Heart left ventricle (tissue), 16 donors: Measurements from ENCODE around the gene MED27. TPM values are rescaled to one million over a fixed set of nuclear protein-coding genes. Genes with fewer than 3 reads are reported as not detected.

Experiments used
- ATAC-seq, 4 donors: fragments of 200-7000 bp; cut with Tn5 transposase; one replicate each; pipeline ENCODE4 v1.9.1; 2020 to 2022; ENCODE audit warnings: moderate library complexity in 4 of 4, mild to moderate bottlenecking in 3 of 4, moderate number of reproducible peaks in 1 of 4
- DNase-seq, 5 donors: peaks; one replicate each; pipeline ENCODE4 v3.0.0-alpha.2; 2020
- H3K27ac ChIP-seq, 12 donors: fragments of 200-600 bp; sonication (generic) in 4 of 12; one replicate each; pipeline versions ENCODE4 v1.5.0 to v1.8.0; 2016 to 2022; ENCODE audit warnings: mild to moderate bottlenecking in 2 of 12
- H3K27me3 ChIP-seq, 9 donors: fragments of 200-600 bp; sonication (generic) in 2 of 9; one replicate each; pipeline versions ENCODE4 v1.5.1 to v1.8.0; 2016 to 2022; ENCODE audit warnings: mild to moderate bottlenecking in 3 of 9
- H3K36me3 ChIP-seq, 9 donors: fragments of 200-600 bp; sonication (generic) in 2 of 9; one replicate each; pipeline versions ENCODE4 v1.5.0 to v1.8.0; 2018 to 2022; ENCODE audit warnings: mild to moderate bottlenecking in 2 of 9
- H3K4me1 ChIP-seq, 12 donors: fragments of 200-600 bp; sonication (generic) in 4 of 12; one replicate each; pipeline versions ENCODE4 v1.5.0 to v1.8.0; 2016 to 2022; ENCODE audit warnings: mild to moderate bottlenecking in 3 of 12
- H3K4me3 ChIP-seq, 12 donors: fragments of 200-600 bp; sonication (generic) in 4 of 12; one replicate each; pipeline versions ENCODE4 v1.5.0 to v1.8.0; 2017 to 2022; ENCODE audit warnings: mild to moderate bottlenecking in 9 of 12, moderate library complexity in 4 of 12
- H3K9me3 ChIP-seq, 12 donors: fragments of 200-600 bp; sonication (generic) in 4 of 12; one replicate each; pipeline versions ENCODE4 v1.5.0 to v1.8.0; 2016 to 2022; ENCODE audit warnings: mild to moderate bottlenecking in 1 of 12
- CTCF ChIP-seq, 12 donors: fragments of 200-600 bp; sonication (generic) in 4 of 12; IDR thresholded peaks; one replicate each; pipeline versions ENCODE4 v1.5.0 to v1.8.0; 2018 to 2022; ENCODE audit warnings: antibody characterized with exemption in 12 of 12, mild to moderate bottlenecking in 5 of 12
- POLR2A ChIP-seq, 2 donors: fragments of 450-650 bp; IDR thresholded peaks; one replicate each; pipeline ENCODE4 v1.6.1; 2017; ENCODE audit warnings: antibody characterized with exemption in 2 of 2, mild to moderate bottlenecking in 2 of 2, moderate library complexity in 2 of 2
- WGBS, 4 donors: extraction: QIAGEN DNeasy Blood & Tissue Kit in 2 of 4; methylation state at CpG; one replicate each; pipeline versions ENCODE4 v1.1.5 to v1.1.7; 2013 to 2018; 5-methylcytosine and 5-hydroxymethylcytosine counted together
- intact Hi-C, 10 donors: fragments of 100-400 bp; cut with DNase I; formaldehyde crosslinking; loops; one replicate each; pipeline versions ENCODE4 v1.11.1 to v1.14.2; 2022
- polyA plus RNA-seq, 2 donors: library from polyadenylated mRNA; stranded (reverse); fragments of 200-250 nt; gene quantifications; one replicate each; pipeline ENCODE4 v1.2.3, GENCODE V29; 2013
- total RNA-seq, 9 donors: library from RNA; depleted of rRNA in 2 of 9; stranded (reverse); fragments of >200 nt in 2 of 9; fragmentation: NEBNext Ultra II Directional in 3 of 9; extraction: Animal tissue kit (Norgen Biotek cat#: 25700) in 3 of 9; gene quantifications; one replicate each; pipeline versions ENCODE4 v1.1.0 to v1.2.4, GENCODE V29; 2016 to 2023
- donor health status: ischemic (EF 13 %, LVEDD 7.1; RV severe dilation, severe dysfunction).
- donor health status: healthy with polysubstance abuse.
- donor health status: DM: no; HTN: yes; CAD: no.
- donor health status: DM: no; HTN: no; CAD: no.
- donor health status: ischemic (EF 25% LVEDD 6.9; RV normal size, moderate dysfunction).
- donor health status: ischemic (EF 25% LVEDD 5.7; RV mildly dilated, moderate dysfunction).
- donor health status: healthy.
- donor health status: DM: yes; HTN: yes; CAD: no.
- donor health status: ischemic (EF 35%, LVEDD 5.7; RV mildly dilated, moderate dysfunction).
- donor health status: nonischemic (EF 11% LVEDD 7.7; RV severe dilation, severe dysfunction).
- donor health status: DM: yes; HTN: yes; CAD: no.
- donor health status: PGD.
- donor health status: ischemic (EF 29% LVEDD 5.4; RV normal size, mild dysfunction).
- donor health status: nonischemic (EF 23%, LVEDD 6.1; RV moderate dilation, normal function).

Gene MED27
- total and polyA plus RNA-seq, 11 donors, result 14.3 to 23.0 (median 15.6) TPM

DNA sequence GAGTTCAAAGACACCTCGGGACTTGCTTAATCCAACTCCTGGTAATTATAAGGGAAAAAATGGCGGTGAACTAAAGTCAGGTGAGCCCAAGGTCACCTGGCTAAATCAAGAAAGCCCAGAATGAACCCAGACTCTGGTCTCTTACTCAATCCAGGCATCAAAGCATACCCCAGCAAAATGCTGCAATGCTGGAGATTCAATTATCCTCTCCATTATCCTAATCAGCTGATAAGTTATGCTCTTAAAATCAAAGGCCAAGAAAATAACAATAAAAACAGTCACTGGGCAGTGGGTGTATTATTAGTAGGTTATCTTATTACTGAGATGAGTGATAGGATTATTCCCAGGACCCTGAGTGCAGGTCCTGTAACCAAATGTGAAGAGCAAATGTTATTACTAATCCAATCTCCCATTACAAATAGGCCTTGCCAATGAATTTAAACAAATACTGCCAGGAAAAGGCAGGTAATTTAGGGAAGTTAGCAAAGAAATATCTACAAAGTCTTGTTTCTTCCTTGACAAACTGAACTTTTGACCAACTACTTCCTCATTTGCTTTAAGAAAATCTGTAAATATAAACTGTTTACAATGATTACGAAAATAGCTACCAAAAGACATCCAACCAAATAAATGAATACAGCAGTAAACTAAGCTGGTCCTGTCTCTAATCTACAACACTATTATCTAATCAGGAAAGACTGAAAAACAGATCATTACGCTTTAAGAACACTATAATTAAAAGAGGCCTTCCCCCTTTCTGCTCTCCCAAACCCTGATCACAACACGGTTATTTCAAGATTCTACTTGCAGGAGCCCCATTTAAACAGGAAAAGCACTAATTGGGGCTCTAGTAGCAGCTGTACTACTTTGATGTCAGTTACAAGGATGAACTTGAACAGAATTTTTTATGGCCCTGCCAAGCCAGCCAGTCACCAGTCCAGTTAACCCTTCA, 103.2 kb downstream of the MED27 start:
- DNase-seq (no peak), ATAC-seq (no peak)
- H3K27ac ChIP-seq, result peak overlapping the region in 1 of 12 donors; percentile 28

DNA sequence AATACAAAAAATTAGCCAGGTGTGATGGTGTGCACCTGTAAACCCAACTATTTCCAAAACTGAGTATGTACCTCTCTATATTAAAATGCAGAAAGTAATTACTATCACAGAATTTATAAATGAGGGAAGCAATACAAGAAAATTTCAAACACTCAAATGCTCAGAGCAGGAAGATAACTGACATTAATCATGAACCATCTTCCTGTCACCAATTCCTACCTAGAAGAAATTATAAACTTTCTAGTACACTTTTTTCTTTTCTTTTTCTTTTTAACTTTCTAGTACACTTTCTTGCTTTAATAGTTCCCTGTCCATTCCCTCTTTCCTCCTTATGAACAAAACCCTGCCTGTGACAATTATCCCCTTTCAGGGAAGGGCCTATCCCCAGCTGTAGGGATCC, 106.8 kb downstream of the MED27 start:
- Histone ChIP-seq H3K9me3 (no peaks in the 10 kb centered on the region), H3K27ac (no peak overlapping the region), H3K4me3 (no peak overlapping the region), H3K4me1 (peaks cover 0 to 27% (median 5%) of the 10 kb centered on the region in 12 donors), H3K36me3 (peaks cover 0 to 2% (median 0%) of the 10 kb centered on the region in 9 donors), H3K27me3 (no peaks in the 10 kb centered on the region)
- intact Hi-C loops, result no loop called here
- DNase-seq, result no peak
- TF ChIP-seq CTCF (IDR thresholded peaks at IDR 0.05), result no peak
- ATAC-seq, result no peak

More for the DNA sequence above, 103.2 kb downstream of the MED27 start:
- Histone ChIP-seq H3K36me3 (peaks cover 0 to 2% (median 0%) of the 10 kb centered on the region in 9 donors), H3K9me3 (no peaks in the 10 kb centered on the region), H3K27me3 (no peaks in the 10 kb centered on the region), H3K4me1 (peaks cover 0 to 39% (median 15%) of the 10 kb centered on the region in 12 donors), H3K4me3 (no peak overlapping the region)
- intact Hi-C loops, result no loop called here
- TF ChIP-seq CTCF (IDR thresholded peaks at IDR 0.05) (no peak), POLR2A (IDR thresholded peaks at IDR 0.05) (no peak)
- 76 to 86% (median 83%) methylated on average over 5 of the region's 5 CpGs for WGBS, 4 donors

- WGBS, 4 donors, result 77 to 80% (median 79%) methylated on average over 6 of the region's 6 CpGs
- Histone ChIP-seq H3K4me3 (no peak overlapping the region), H3K36me3 (peaks cover 0 to 2% (median 0%) of the 10 kb centered on the region in 9 donors), H3K4me1 (peaks cover 0 to 14% (median 3%) of the 10 kb centered on the region in 12 donors), H3K27ac (no peak overlapping the region), H3K9me3 (no peaks in the 10 kb centered on the region), H3K27me3 (no peaks in the 10 kb centered on the region)
- ATAC-seq (no peak), DNase-seq (no peak)
- TF ChIP-seq POLR2A (IDR thresholded peaks at IDR 0.05), result no peak
- TF ChIP-seq CTCF (IDR thresholded peaks at IDR 0.05), result no peak
- intact Hi-C loops, result no loop called here
These were observed 108.1 kb downstream of the MED27 start for GRCh38 chr9:131971482-131972074.

- peaks cover 0 to 12% (median 0%) of the 10 kb centered on the region in 12 donors for H3K4me1 ChIP-seq
- no peak for TF ChIP-seq POLR2A (IDR thresholded peaks at IDR 0.05)
- no peak for TF ChIP-seq CTCF (IDR thresholded peaks at IDR 0.05)
- no peak for DNase-seq
- no peak overlapping the region for H3K4me3 ChIP-seq
- intact Hi-C loops, result loop anchor here in 1 of 10 donors (10.0 kb wide), 1 partner anchor 135 kb away; no protein-coding TSS in a partner anchor
- 95 to 96% (median 95%) methylated on average over 5 of the region's 5 CpGs for WGBS, 4 donors
- no peak for ATAC-seq
- H3K36me3 ChIP-seq, result peaks cover 0 to 2% (median 0%) of the 10 kb centered on the region in 9 donors
- H3K27ac ChIP-seq, result no peak overlapping the region
- H3K9me3 ChIP-seq, result no peaks in the 10 kb centered on the region
- H3K27me3 ChIP-seq, result no peaks in the 10 kb centered on the region
These were observed 110.1 kb downstream of the MED27 start for GRCh38 chr9:131969469-131969989.
